Ishikawa (cell line): Measurements from ENCODE around the gene PLPPR3.

Source experiments
- CEBPB ChIP-seq: IDR thresholded peaks from 2 replicates; pipeline ENCODE4 v1.6.1; 2012
- EGR1 ChIP-seq: IDR thresholded peaks from 2 replicates; pipeline ENCODE4 v1.6.1; 2012
- EP300 ChIP-seq: IDR thresholded peaks from 2 replicates; pipeline ENCODE4 v1.6.1; 2012; ENCODE audit warnings: borderline replicate concordance
- FOXM1 ChIP-seq: IDR thresholded peaks from 2 replicates; pipeline ENCODE4 v1.6.1; 2012; ENCODE audit warnings: low read depth, borderline replicate concordance
- NFIC ChIP-seq: IDR thresholded peaks from 2 replicates; pipeline ENCODE4 v1.6.1; 2012
- RAD21 ChIP-seq: IDR thresholded peaks from 2 replicates; pipeline ENCODE4 v1.6.1; 2012; ENCODE audit warnings: low read depth
- TAF1 ChIP-seq: IDR thresholded peaks from 2 replicates; pipeline ENCODE4 v1.6.1; 2012; ENCODE audit warnings: low read depth, mild to moderate bottlenecking
- TCF12 ChIP-seq: IDR thresholded peaks from 2 replicates; pipeline ENCODE4 v1.6.1; 2012; ENCODE audit warnings: low read depth
- TEAD4 ChIP-seq: IDR thresholded peaks from 2 replicates; pipeline ENCODE4 v1.6.1; 2012
- YY1 ChIP-seq: IDR thresholded peaks from 2 replicates; pipeline ENCODE4 v1.6.1; 2012; ENCODE audit warnings: low read depth
- TF ChIP-seq, protein P1 (sequence below): IDR thresholded peaks from 2 replicates; pipeline ENCODE4 v1.6.1; 2012
- TF ChIP-seq, protein P2 (sequence below): IDR thresholded peaks from 2 replicates; pipeline ENCODE4 v1.6.1; 2012; ENCODE audit warnings: low read depth, mild to moderate bottlenecking
- TF ChIP-seq, protein P3 (sequence below): IDR thresholded peaks from 2 replicates; pipeline ENCODE4 v1.6.1; 2012

DNA sequence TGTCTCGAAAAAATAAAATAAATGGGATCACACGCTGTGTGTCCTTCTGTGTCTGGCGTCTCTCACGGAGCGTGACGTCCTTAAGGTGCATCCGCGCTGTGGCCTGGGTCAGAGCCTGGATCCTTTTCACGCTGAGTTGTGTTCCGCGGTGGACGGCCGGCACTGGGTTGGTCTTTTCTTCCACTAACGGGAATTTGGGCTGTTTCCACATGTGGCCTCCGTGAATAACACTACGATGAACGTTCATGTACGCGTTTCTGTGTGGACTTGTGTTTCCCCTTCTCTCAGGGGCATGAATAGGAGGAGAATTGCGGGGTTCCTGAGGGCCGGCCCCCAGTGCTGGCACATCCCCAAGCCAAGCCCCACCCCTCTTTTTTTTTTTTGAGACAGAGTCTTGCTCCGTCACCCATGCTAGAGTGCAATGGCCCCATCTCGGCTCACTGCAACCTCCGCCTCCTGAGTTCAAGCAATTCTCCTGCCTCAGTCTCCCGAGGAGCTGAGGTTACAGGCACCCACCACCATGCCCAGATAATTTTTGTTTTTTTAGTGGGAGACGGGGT is 30.7 kb downstream of the PLPPR3 start:
- TF ChIP-seq YY1 (no peak), CEBPB (no peak), EGR1 (no peak), TAF1 (no peak), RAD21 (no peak), TCF12 (no peak), EP300 (no peak), TEAD4 (no peak), NFIC (no peak), FOXM1 (no peak)
- TF ChIP-seq, protein P1, sequence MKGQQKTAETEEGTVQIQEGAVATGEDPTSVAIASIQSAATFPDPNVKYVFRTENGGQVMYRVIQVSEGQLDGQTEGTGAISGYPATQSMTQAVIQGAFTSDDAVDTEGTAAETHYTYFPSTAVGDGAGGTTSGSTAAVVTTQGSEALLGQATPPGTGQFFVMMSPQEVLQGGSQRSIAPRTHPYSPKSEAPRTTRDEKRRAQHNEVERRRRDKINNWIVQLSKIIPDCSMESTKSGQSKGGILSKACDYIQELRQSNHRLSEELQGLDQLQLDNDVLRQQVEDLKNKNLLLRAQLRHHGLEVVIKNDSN: no peak
- TF ChIP-seq, protein P2, sequence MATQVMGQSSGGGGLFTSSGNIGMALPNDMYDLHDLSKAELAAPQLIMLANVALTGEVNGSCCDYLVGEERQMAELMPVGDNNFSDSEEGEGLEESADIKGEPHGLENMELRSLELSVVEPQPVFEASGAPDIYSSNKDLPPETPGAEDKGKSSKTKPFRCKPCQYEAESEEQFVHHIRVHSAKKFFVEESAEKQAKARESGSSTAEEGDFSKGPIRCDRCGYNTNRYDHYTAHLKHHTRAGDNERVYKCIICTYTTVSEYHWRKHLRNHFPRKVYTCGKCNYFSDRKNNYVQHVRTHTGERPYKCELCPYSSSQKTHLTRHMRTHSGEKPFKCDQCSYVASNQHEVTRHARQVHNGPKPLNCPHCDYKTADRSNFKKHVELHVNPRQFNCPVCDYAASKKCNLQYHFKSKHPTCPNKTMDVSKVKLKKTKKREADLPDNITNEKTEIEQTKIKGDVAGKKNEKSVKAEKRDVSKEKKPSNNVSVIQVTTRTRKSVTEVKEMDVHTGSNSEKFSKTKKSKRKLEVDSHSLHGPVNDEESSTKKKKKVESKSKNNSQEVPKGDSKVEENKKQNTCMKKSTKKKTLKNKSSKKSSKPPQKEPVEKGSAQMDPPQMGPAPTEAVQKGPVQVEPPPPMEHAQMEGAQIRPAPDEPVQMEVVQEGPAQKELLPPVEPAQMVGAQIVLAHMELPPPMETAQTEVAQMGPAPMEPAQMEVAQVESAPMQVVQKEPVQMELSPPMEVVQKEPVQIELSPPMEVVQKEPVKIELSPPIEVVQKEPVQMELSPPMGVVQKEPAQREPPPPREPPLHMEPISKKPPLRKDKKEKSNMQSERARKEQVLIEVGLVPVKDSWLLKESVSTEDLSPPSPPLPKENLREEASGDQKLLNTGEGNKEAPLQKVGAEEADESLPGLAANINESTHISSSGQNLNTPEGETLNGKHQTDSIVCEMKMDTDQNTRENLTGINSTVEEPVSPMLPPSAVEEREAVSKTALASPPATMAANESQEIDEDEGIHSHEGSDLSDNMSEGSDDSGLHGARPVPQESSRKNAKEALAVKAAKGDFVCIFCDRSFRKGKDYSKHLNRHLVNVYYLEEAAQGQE: no peak
- TF ChIP-seq, protein P3, sequence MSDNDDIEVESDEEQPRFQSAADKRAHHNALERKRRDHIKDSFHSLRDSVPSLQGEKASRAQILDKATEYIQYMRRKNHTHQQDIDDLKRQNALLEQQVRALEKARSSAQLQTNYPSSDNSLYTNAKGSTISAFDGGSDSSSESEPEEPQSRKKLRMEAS: no peak
